Measurements from ENCODE around the gene MCCC1.

Gene MCCC1

DNA sequence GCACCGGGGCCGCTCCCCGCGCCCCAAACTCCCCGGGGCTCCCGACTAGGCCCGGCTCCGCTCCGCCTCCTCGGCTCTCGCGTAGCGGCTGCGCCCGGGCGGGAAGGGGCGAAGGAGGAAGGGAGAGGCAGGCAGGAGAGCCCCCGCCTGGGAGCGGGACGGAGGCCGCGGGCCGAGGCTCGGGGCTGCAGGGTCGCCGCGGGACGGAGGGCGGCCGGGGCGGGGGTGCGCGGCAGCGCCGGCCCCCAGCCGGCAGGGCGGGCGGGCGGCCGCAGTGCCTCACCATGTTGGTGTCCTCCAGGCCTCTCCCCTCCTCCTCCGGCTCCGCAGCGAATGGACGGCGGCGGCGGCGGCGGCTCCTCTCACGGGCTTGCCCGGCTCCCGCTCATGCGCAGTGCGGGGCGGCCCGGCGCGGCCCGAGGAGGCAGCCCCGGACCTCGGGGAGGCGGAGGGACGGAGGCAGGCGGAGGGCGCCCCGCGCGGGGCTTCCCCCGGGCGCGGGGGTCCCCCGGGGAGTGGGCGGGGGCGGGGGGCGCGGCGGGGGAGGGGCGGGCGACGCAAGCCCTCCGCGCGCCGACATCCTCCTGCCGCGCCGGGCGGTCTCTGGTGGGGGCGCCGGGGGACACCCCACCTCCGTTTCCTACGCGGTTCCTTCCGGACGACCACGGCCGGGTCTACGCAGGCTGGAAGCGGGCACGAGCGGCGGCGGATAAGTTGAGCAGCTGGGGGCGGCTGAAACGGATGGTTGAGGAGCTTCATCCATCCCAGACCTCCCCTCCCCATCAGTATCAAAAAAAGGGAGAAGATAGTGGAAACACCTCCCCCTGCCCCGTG is 118.9 kb downstream of the MCCC1 start, which contains the start of gene DCUN1D1:
Gene DCUN1D1, minus strand, starts transcription at position 335 of the 834 bp plus-strand sequence. Its CDS starts 49 bp downstream, at position 286.
- DNase-seq (ENCODE audit: low spot score) = peak; percentile 91

DNA sequence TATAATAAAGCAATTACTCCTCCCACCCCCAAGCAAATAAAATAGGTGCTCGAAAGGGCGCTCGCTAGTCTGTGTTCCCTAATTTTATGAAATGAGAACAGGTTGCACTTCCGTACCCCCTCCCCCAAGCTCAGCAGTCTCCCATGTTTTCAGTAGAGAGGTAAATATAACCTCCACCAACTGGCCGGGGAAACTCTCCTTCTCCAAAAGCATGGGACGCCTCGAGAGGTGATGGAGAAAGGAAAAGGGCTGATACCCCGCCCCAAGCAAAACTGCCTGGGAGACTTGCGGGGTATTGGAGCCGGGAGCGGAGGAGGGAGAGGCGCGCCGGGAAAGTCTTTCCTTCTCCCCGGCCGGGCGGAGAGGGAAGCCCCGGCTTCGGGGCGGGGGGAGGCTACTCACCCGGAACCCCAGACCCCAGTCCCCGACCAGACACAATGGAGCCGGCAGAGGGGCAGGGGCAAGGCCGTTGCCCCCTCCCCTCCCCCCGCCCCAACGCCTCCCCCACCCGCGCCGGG is 119.6 kb downstream of the MCCC1 start:
- peak; percentile 23 for DNase-seq (ENCODE audit: low spot score)

DNA sequence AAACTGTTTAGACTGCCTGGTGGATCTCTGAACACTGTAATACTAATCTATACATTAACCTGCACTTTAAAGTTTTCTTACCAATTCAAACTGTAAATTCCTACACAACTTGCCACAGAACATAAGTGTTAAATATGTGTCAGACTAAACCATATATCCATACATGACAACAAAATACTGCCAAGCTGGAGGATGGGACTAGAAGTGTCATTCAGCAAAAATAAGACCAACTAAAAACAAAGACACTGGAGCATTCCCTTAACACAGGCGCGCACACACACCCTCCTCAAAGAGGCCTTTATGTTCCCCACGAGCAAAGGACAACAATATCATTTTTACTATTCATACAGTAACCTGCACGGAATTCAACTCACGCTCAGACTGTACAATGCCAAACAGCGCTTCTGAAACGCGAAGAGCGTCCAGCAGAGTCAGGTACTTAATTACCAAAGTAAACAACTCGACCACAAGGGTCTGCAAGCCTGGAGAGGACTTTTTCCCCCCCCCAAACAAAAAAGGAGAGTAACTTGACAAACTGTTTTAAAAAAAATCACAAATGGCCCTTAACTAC is 120.1 kb downstream of the MCCC1 start:
- no peak for DNase-seq (ENCODE audit: low spot score)

DNA sequence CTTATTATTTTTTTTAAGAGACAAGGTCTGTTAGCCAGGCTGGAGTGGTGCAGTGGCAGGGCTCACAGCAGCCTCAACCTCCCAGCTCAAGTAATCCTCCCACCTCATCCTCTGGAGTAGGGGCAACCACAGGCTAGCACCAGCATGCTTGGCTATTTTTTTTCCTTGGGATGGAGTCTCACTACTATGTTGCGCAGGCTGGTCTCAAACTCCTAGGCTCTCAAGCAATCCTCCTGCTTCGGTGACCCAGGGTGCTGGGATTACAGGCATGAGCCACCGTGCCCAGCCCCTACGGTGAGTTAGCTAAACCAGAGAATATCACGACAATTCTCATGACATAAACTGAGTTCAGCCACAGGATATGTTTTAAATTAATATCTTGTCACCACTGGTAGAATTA is 120.9 kb downstream of the MCCC1 start:
- DNase-seq (ENCODE audit: low spot score) = no peak

DNA sequence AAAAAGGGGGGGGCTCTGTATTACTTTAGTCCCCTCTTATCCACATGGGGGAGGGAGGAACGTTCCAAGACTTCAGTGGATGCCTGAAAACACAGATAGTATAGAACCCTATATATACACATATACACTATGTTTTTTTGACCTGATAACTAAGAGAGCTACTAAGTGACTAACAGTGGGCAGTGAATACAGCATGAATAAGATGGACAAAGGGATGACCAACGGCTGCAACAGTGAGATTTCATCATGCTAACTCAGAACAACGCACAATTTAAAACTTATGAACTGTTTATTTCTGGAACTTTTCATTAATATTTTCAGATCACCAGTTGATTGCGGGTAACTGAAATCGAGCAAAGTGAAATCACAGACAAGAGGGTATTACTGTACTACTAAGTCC is 126.2 kb downstream of the MCCC1 start:
- DNase-seq (ENCODE audit: low spot score) = no peak

DNA sequence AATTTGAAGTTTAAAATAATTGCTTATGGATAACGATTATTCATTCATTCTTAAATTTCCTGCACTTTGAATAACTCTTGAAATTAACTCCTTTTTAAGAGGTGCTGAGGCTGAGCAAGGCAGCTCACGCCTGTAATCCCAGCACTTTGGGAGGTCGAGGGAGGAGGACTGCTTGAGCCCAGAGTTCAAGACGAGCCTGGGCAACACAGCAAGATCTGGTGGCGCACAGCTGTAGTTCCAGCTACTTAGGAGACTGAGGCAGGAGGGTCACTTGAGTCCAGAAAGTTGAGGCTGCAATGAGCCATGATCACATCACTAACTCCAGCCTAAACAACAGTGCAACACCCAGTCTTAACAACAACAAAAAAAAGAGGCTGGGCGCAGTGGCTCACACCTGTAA is 126.9 kb downstream of the MCCC1 start:
- no peak for DNase-seq (ENCODE audit: low spot score)

DNA sequence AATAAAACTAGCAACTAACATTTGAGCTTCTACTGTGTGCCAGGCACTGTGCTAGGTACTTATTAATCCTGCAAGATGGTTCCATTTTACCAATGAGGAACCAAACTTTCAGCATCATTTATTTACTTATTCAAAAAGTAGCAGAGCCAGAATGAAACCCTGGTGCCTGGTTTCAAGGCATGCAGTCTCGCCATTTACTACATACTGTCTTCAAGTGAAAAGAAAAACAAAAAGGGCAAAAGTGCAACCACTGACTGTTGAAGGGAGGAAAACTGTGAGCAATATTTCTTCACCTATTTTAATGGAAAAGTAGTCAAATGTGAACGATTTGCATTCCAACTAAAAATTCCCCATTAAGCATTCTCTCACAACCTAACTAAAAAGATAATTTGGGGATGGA is 127.7 kb downstream of the MCCC1 start:
- DNase-seq (ENCODE audit: low spot score) = no peak

DNA sequence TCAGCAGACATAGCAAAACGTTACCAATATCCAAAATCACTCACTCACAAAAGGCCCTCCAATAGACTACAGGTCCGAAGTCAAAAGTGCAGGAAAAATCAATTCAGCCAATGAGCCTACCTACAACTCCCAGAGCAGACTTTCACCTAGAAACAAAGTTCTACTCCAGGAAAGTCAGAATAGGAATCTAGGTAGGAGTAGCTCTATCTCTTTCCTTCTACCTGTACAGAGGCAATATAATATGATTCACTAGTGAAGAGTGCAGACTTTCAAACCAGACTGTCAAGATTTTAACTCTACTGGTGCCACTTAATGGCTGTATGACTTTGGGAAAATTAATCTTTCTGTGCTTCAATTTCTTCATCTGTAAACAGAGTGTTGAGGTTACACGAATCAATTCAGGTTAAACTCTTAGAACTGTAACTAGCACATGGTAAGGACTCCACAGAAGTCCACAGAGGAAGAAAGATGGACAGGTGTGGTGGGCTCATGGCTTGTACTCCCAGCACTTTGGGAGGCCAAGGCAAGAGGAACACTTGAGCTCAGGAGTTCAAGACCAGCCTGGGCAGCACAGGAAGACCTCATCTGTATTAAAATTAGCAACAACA is 128.4 kb downstream of the MCCC1 start:
- no peak for DNase-seq (ENCODE audit: low spot score)

DNA sequence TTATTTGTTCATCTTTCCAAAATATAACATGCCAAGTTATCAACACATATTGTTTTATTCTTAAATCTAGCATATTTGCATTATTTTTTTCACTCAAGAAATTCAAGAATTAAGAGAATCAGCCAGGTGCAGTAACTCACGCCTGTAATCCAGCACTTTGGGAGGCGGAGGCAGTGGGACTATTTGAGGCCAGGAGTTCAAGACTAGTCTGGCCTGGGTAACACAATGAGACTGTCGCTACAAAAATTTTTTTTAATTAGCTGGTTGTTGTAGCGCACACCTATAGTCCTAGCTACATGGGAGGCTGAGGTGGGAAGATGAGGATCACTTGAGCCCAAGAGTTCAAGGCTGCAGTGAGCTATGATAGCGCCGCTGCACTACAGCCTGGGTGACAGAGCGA is 129.4 kb downstream of the MCCC1 start:
- no peak for DNase-seq (ENCODE audit: low spot score)

DNA sequence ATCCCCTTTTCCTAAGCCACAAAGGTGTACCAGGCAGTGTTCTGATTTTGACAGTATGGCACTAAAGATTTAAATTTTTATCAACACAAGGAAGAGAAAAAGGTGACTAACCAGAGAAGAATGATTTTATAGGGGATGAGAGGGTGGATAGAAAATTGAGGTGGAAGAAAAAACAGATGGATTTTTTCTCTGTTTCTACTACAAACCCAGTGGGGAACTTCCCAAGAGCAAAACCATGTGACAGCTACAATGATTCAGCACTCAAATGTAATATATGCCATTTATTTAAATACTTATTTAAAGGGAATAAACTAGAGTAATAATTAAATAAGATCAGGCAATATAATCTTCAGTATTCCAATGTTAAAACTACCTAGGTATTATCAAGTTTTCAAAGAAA is 130.0 kb downstream of the MCCC1 start:
- no peak for DNase-seq (ENCODE audit: low spot score)

DNA sequence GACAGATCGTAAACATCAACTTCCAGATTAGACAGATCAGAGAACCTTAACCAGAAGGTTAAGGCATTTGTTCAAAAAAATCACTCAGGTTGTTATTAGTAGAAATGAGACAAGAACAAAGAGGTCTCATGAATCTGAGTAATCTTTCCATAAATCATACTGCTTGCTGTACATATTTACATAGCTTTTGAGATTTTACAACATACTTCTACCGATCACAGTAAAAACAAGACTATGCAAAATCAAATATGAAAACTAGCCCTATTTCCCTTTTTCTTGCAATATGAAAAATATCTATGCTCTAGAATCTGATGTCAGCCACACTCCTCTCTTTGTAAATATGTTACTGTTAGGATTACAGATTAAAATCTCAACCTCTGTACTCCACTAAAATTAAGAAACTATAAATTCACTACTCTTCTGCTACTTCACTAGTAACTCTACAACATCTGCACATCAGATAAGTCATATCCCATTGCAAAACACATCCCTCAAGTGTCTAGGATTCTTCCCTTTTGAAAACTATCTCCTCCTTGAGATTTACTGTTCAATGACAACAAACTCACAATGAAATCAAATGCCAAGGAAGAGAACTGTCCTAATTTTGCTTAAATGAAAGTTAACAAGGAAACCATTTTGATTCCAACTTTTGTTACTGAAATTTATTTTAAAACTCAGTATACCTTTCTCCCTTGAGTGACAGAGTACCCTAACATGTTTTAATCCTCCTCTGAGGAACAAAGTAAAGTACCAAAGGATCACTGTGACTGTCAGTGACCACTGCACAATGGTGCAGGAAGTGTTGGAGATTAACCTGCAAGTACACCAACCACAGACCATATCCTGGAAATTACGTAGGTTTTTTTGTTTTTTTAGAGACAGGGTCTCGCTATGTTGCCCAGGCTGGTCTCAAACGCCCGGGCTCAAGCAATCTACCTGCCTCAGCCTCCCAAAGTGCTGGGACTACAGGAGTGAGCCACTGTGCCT is 131.8 kb downstream of the MCCC1 start:
- DNase-seq (ENCODE audit: low spot score) = no peak

DNA sequence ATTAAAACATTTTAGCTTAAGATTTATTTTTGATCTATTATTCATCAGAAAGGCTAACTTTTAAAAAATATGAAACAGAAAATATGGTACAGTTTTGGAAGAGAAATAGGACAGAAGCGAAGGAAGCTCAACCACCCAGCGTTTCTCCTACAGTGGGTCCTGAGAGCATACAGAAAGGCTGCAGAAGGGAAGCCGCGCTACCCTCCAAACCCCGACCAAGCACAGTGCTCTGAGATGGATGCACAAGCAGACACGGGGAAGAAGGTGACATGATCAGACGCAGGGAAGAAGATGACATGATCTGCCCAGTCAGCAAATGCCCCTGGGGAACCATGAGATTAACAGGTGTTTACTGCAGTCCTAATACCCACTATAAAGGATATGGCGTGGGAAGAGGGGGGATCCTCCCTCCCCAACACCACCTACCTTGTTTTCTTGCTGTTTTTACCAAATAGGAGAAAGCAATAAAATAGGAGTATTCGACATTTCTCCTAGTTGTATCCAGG is 133.4 kb downstream of the MCCC1 start:
- DNase-seq (ENCODE audit: low spot score) = no peak
